ENCODE results near the gene CCDC81. TPM values are rescaled to one million over a fixed set of nuclear protein-coding genes. Genes with fewer than 3 reads are reported as not detected.

CCDC81 gene
- total and polyA plus RNA-seq, 9 of the 15 experiments (the other 6 are each of a cell fraction or from before 2014, with no cell fraction given), result 0.16 to 1.0 (median 0.41) TPM

- in situ Hi-C loops (cut with MboI) (no loop called here), intact Hi-C loops (cut with micrococcal nuclease) (no loop called here)
- WGBS (ENCODE audit: insufficient coverage, low coverage, missing lambda C conversion rate), result 84% methylated on average over 3 of the region's 3 CpGs
- Histone ChIP-seq H3K9me1 (ENCODE audit: control insufficient read depth, insufficient read depth, low read length) (no peaks in the 10 kb centered on the region), H3K4me3 (no peak overlapping the region), H3K79me2 (ENCODE audit: control insufficient read depth, insufficient read depth, low read length) (peaks cover 8% of the 10 kb centered on the region; the same call in 1 of the 3 replicates), H3K27me3 (ENCODE audit: control insufficient read depth in 2 of 2, insufficient read depth in 2 of 2, low read length in 2 of 2) (no peaks in the 10 kb centered on the region), H3K4me2 (ENCODE audit: insufficient read depth, low read length) (no peak overlapping the region), H3K4me1 (replicated peaks in 1 of 2; ENCODE audit: control insufficient read depth in 2 of 2, insufficient read depth in 2 of 2, low read length in 2 of 2) (no peaks in the 10 kb centered on the region), H3K9me3 (replicated peaks; ENCODE audit: control insufficient read depth, insufficient read depth, low read depth, low read length) (no peaks in the 10 kb centered on the region), H3K27ac (ENCODE audit: extremely low read depth, low read depth, low read length) (no peak overlapping the region), H3K36me3 (ENCODE audit: control insufficient read depth, insufficient read depth, low read length) (peaks cover 3% of the 10 kb centered on the region; the same call in 1 of the 3 replicates), H4K20me1 (replicated peaks; ENCODE audit: control insufficient read depth, insufficient read depth, low read length) (no peaks in the 10 kb centered on the region), H2AFZ (ENCODE audit: low read depth, low read length) (no peak overlapping the region), H3K9ac (ENCODE audit: insufficient read depth in 1 of 2, low read depth in 2 of 2, low read length in 2 of 2) (no peak overlapping the region)
- DNase-seq (ENCODE audit: extremely low read depth in 1 of 4, low spot score in 3 of 4) (no peak), ATAC-seq (no peak), FAIRE-seq (no peak)
- CTCF ChIA-PET (ENCODE audit: low intra/inter-chr PET ratio), result no interaction called here
- POLR2A ChIA-PET, result interaction anchor here (1.2 to 1.4 kb wide), 3 partner anchors 11 to 14 kb away, joined by 3 to 4 read pairs (median 4); no protein-coding TSS in a partner anchor
- no TSS peak for BruUV-seq (replicated peaks)
- no peak for TF ChIP-seq CHD7 (IDR thresholded peaks at IDR 0.05; ENCODE audit: low read depth, low read length)
- TF ChIP-seq ELK1 (CRISPR knock-in tag; IDR thresholded peaks at IDR 0.05), result no peak
- TF ChIP-seq ZBTB43 (CRISPR knock-in tag; IDR thresholded peaks at IDR 0.05), result no peak
- no peak for TF ChIP-seq ARID3A (IDR thresholded peaks at IDR 0.05; ENCODE audit: borderline replicate concordance, low read depth, low read length)
- no peak for TF ChIP-seq NCOA2 (IDR thresholded peaks at IDR 0.05; ENCODE audit: partially characterized antibody in 2 of 2)
- TF ChIP-seq MAFG (tag; conservative IDR thresholded peaks at IDR 0.05), result no peak
Observed at GRCh38 chr11:86346513-86346912, 28.2 kb upstream of the CCDC81 start.
